Cortex of kidney (tissue), 1 donor: Measurements from ENCODE around the gene DBF4B.

Experiments used
- DNase-seq: peaks from one replicate; lab custom pipeline; 2025; lab: John Stamatoyannopoulos, UW

Gene DBF4B

GRCh38 chr17:44759916-44760243, 51.4 kb downstream of the DBF4B start:
- no peak for DNase-seq

GRCh38 chr17:44760474-44761308, 52.2 kb downstream of the DBF4B start:
- DNase-seq: no peak

- DNase-seq: no peak
Observed at GRCh38 chr17:44761932-44762810, 53.7 kb downstream of the DBF4B start.

GRCh38 chr17:44763170-44763569, 54.7 kb downstream of the DBF4B start:
- no peak for DNase-seq

- DNase-seq: no peak
Observed at GRCh38 chr17:44765965-44766364, 57.5 kb downstream of the DBF4B start.

GRCh38 chr17:44766409-44767038, 58.1 kb downstream of the DBF4B start:
- no peak for DNase-seq

GRCh38 chr17:44767493-44767892, 59.0 kb downstream of the DBF4B start:
- DNase-seq: no peak

GRCh38 chr17:44768505-44769142, 60.2 kb downstream of the DBF4B start:
- DNase-seq: no peak

GRCh38 chr17:44769230-44769629, 60.8 kb downstream of the DBF4B start:
- no peak for DNase-seq

- DNase-seq: no peak
Observed at GRCh38 chr17:44769647-44770084, 61.2 kb downstream of the DBF4B start.

GRCh38 chr17:44770166-44770925, 61.9 kb downstream of the DBF4B start:
- no peak for DNase-seq

- no peak for DNase-seq
Observed at GRCh38 chr17:44772308-44773045, 64.0 kb downstream of the DBF4B start.

- DNase-seq: no peak
Observed at GRCh38 chr17:44773140-44773539, 64.7 kb downstream of the DBF4B start.

GRCh38 chr17:44774271-44775135, 66.0 kb downstream of the DBF4B start:
- DNase-seq: no peak

GRCh38 chr17:44775136-44775837, 66.8 kb downstream of the DBF4B start:
- DNase-seq: no peak

- DNase-seq: no peak
Observed at GRCh38 chr17:44775838-44776621, 67.6 kb downstream of the DBF4B start.

GRCh38 chr17:44776628-44777393, 68.3 kb downstream of the DBF4B start:
- DNase-seq: no peak
